SHP77 (cell line): ENCODE measurements around the gene LMNA.

Source experiments
- DNase-seq, 2 experiments: peaks; one replicate each; lab custom pipeline; 2025; lab: John Stamatoyannopoulos, UW

LMNA gene

GRCh38 chr1:156081917-156082308 is 32.6 kb upstream of the LMNA start:
- DNase-seq = no peak

GRCh38 chr1:156082309-156083091 is 32.0 kb upstream of the LMNA start, which contains the start of gene MEX3A:
TSS of gene MEX3A (minus strand) at chr1:156082465. CDS start at chr1:156081998, 467 bp downstream.
- DNase-seq = peak; percentile 84 to 92

GRCh38 chr1:156083800-156084790 is 30.4 kb upstream of the LMNA start:
- DNase-seq = no peak

- DNase-seq = no peak
Measured at GRCh38 chr1:156086256-156086662, 28.3 kb upstream of the LMNA start.

- DNase-seq = no peak
Measured at GRCh38 chr1:156089704-156090103, 24.8 kb upstream of the LMNA start.

GRCh38 chr1:156090138-156090839 is 24.2 kb upstream of the LMNA start:
- no peak for DNase-seq

- peak; percentile 86 to 93 for DNase-seq
Measured at GRCh38 chr1:156090840-156091188, 23.7 kb upstream of the LMNA start.

GRCh38 chr1:156091610-156092009 is 22.9 kb upstream of the LMNA start:
- DNase-seq = no peak

- DNase-seq = no peak
Measured at GRCh38 chr1:156095906-156096508, 18.5 kb upstream of the LMNA start.

GRCh38 chr1:156096640-156097391 is 17.7 kb upstream of the LMNA start:
- peak; percentile 83 to 85 for DNase-seq

- no peak for DNase-seq
Measured at GRCh38 chr1:156097499-156098178, 16.9 kb upstream of the LMNA start.

GRCh38 chr1:156098784-156099183 is 15.7 kb upstream of the LMNA start:
- DNase-seq = no peak

- DNase-seq = no peak
Measured at GRCh38 chr1:156099282-156099681, 15.2 kb upstream of the LMNA start.

- DNase-seq = peak in 1 of 2 experiments; percentile 45
Measured at GRCh38 chr1:156100205-156100995, 14.1 kb upstream of the LMNA start.

GRCh38 chr1:156101880-156102279 is 12.6 kb upstream of the LMNA start:
- DNase-seq = no peak

- no peak for DNase-seq
Measured at GRCh38 chr1:156102633-156103511, 11.6 kb upstream of the LMNA start.

GRCh38 chr1:156103521-156103947 is 11.0 kb upstream of the LMNA start:
- no peak for DNase-seq

- DNase-seq = peak; percentile 47 to 61
Measured at GRCh38 chr1:156104065-156104810, 10.3 kb upstream of the LMNA start.
